ENCODE results near the gene KCNA1.

The KCNA1 gene

DNA sequence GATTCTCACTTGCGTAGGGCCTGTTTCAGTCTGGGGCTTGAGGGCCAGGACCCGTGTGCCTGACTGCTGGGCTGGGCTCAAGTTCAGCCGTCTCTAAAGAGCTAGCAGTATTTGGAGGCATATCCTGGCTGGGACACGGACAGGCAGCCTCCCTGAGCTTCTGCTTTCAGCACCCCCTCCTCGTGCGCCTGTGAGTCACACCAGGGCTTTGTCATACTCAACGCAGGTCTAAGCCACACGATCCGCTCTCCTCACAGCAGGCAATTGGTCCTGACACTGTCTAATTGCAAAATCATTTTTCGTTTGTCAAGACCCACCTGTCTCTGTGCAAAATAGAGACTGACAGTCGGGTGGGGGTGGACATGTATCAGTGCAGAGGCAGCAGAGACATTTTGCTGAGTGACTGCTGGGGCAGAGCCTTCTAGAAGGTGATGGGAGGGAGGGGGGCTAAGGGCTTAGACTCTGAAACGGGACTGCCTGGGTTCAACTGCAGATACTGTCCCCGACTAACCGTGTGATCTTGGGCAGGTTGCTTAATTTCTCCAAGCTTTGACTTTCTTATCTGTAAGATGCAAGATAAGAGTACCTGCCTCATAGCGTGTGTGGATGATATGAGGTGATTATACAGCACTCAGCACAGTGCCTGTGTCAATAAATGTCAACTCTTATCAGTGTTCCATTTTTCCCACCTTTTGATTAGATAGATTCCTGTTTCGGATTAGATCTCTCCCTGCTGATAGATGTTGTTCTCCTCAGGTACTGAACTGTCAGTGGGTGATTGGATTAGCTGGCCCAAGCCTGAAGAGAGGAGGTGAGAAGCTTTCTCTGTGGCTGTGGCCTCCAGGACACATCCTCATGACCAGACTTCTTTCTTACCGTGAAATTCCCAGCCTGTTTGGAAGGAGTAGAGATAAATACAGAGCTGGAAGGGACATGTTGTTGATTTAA is 53.1 kb downstream of the KCNA1 start:
- H3K4me3 ChIP-seq (ENCODE audit: low read depth, low read length), result no peak overlapping the region
- TF ChIP-seq POLR2A (IDR thresholded peaks at IDR 0.05; ENCODE audit: extremely low read depth, insufficient read length) (no peak), CTCF (IDR thresholded peaks at IDR 0.05; ENCODE audit: low read depth, low read length) (no peak), MYC (IDR thresholded peaks at IDR 0.05; ENCODE audit: low read depth, low read length) (peak; percentile 25; the same call in 1 of the 2 replicates), MAX (IDR thresholded peaks at IDR 0.05; ENCODE audit: low read depth, low read length) (peak; percentile 33; the same call in 1 of the 2 replicates)
- peak; percentile 53 for DNase-seq (ENCODE audit: low read depth)
